ENCODE measurements around the gene SLC16A3.

SLC16A3 gene

GRCh38 chr17:82231562-82232321 lies 2.9 kb downstream of the SLC16A3 start:
- peak overlapping the region; percentile 47 for H3K4me3 ChIP-seq (ENCODE audit: low read length)
- H2AFZ ChIP-seq (ENCODE audit: low read depth, low read length) = no peak overlapping the region; the same call in 1 of the 2 replicates
- H3K36me3 ChIP-seq (replicated peaks; ENCODE audit: low read depth, low read length) = no peaks in the 10 kb centered on the region
- H3K4me2 ChIP-seq (ENCODE audit: low read length) = peak overlapping the region; percentile 41
- H3K27ac ChIP-seq (ENCODE audit: low read length) = no peak overlapping the region
- no peaks in the 10 kb centered on the region for H4K20me1 ChIP-seq (ENCODE audit: insufficient read depth, low read length)
- no peak overlapping the region for H3K9ac ChIP-seq (ENCODE audit: low read length)
- TF ChIP-seq CTCF (IDR thresholded peaks at IDR 0.05; ENCODE audit: low read depth, low read length) (no peak), EZH2phosphoT487 (IDR thresholded peaks at IDR 0.05; ENCODE audit: low read depth) (no peak)
- H3K9me3 ChIP-seq (ENCODE audit: insufficient read depth, low read length) = no peaks in the 10 kb centered on the region
- H3K27me3 ChIP-seq (ENCODE audit: low read depth, low read length) = peaks cover 19% of the 10 kb centered on the region
- H3K4me1 ChIP-seq (ENCODE audit: low read length) = 0 out of 2 replicates have a peak, but pooled peaks cover 3% of the 10 kb centered on the region
- no peaks in the 10 kb centered on the region for H3K79me2 ChIP-seq (ENCODE audit: low read length)

DNA sequence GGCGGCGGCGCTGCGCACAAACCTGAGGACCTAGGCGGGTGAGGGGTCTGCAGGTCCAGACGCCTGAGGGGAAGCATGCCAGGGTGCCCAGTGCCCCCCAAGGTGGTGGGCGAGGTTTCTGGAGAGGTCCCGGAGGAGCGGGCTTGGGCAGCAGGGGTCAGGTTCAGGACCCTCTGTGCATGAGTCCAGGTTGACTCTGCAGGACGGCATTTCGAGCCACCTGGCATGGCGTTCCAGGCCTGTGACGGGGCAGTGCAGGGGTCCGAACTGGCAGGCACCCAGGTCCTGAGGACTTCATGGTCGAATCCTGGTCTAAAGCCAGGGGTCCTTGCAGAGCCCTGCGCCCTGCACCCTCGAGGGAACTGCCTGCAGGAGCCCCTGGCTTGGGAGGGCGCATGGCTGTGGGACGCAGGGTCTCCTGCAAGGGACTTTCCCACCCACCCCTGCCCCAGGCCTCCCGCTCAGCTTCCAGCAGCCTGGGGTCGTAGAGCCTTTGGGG lies 3.5 kb downstream of the SLC16A3 start:
- no peaks in the 10 kb centered on the region for H3K36me3 ChIP-seq (replicated peaks; ENCODE audit: low read depth, low read length)
- H3K79me2 ChIP-seq (ENCODE audit: low read length) = no peaks in the 10 kb centered on the region
- no peak overlapping the region for H2AFZ ChIP-seq (ENCODE audit: low read depth, low read length)
- H3K9ac ChIP-seq (ENCODE audit: low read length) = no peak overlapping the region
- H3K27ac ChIP-seq (ENCODE audit: low read length) = no peak overlapping the region
- no peaks in the 10 kb centered on the region for H3K9me3 ChIP-seq (ENCODE audit: insufficient read depth, low read length)
- peaks cover 19% of the 10 kb centered on the region for H3K27me3 ChIP-seq (ENCODE audit: low read depth, low read length)
- H3K4me2 ChIP-seq (ENCODE audit: low read length) = no peak overlapping the region
- H3K4me3 ChIP-seq (ENCODE audit: low read length) = no peak overlapping the region
- TF ChIP-seq CTCF (IDR thresholded peaks at IDR 0.05; ENCODE audit: low read depth, low read length) (no peak), EZH2phosphoT487 (IDR thresholded peaks at IDR 0.05; ENCODE audit: low read depth) (no peak)
- H3K4me1 ChIP-seq (ENCODE audit: low read length) = 0 out of 2 replicates have a peak, but pooled peaks cover 3% of the 10 kb centered on the region
- H4K20me1 ChIP-seq (ENCODE audit: insufficient read depth, low read length) = no peaks in the 10 kb centered on the region

GRCh38 chr17:82232876-82233785 lies 4.3 kb downstream of the SLC16A3 start:
- Histone ChIP-seq H3K79me2 (ENCODE audit: low read length) (no peaks in the 10 kb centered on the region), H3K4me2 (ENCODE audit: low read length) (no peak overlapping the region), H3K9ac (ENCODE audit: low read length) (no peak overlapping the region), H3K9me3 (ENCODE audit: insufficient read depth, low read length) (no peaks in the 10 kb centered on the region), H3K27ac (ENCODE audit: low read length) (no peak overlapping the region), H3K4me1 (ENCODE audit: low read length) (peaks cover 6% of the 10 kb centered on the region), H3K36me3 (replicated peaks; ENCODE audit: low read depth, low read length) (no peaks in the 10 kb centered on the region), H4K20me1 (ENCODE audit: insufficient read depth, low read length) (no peaks in the 10 kb centered on the region), H3K27me3 (ENCODE audit: low read depth, low read length) (peaks cover 19% of the 10 kb centered on the region), H3K4me3 (ENCODE audit: low read length) (no peak overlapping the region), H2AFZ (ENCODE audit: low read depth, low read length) (no peak overlapping the region)
- TF ChIP-seq EZH2phosphoT487 (IDR thresholded peaks at IDR 0.05; ENCODE audit: low read depth) (no peak), CTCF (IDR thresholded peaks at IDR 0.05; ENCODE audit: low read depth, low read length) (no peak)

Measured in OCI-LY3 (cell line).